ENCODE measurements around the gene MT1X.

MT1X gene

DNA sequence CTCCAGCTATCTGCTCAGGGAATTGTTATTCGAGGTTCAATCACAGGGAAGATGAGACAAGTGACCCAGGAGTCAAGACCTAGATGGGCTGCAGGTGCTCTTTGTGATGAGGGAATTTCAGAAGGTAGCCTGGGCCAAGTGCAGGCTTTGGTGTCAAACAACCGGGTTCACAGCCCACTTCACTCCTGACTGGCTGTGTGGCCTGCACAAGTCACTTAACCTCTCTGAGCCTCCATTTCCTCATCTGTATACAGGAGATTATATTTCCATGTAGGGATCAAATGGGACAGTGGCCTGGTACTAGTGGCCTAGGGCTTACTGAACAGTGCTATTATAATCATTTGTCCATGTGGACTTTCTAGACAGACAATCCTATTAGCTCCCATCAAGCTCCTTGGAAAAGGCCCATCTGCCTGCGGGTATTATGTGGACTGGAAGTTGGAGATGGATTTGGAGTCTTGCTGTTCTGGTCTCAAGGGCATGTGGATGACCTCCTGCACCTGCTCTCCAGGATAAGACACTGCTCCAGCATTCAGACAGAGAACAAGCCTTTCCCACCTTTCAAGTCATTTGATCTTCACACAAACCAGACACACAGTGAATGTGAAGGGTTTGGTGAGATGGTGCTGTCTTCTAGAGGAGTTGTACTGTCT, 3.1 kb upstream of the MT1X start:
- DNase-seq (ENCODE audit: low read depth): no peak

DNA sequence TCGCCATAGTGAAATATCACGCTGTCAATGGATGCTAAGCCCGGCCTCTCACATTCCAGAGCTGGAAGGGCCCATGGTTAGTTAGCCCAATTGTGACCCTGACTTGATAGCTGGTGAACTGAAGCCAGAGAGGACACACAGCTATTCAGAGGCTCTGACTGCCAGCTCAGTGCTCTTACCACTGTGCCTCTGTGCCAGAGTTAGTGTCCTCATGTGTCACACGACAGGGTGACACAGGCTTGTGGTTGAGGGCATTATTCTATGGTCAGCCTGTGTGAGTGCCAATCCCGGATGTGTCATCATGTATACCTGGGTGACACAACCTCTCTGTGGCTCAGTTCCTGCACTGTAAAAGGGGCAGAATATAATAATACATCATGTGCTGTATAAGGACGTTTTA, 2.5 kb upstream of the MT1X start:
- no peak for DNase-seq (ENCODE audit: low read depth)

DNA sequence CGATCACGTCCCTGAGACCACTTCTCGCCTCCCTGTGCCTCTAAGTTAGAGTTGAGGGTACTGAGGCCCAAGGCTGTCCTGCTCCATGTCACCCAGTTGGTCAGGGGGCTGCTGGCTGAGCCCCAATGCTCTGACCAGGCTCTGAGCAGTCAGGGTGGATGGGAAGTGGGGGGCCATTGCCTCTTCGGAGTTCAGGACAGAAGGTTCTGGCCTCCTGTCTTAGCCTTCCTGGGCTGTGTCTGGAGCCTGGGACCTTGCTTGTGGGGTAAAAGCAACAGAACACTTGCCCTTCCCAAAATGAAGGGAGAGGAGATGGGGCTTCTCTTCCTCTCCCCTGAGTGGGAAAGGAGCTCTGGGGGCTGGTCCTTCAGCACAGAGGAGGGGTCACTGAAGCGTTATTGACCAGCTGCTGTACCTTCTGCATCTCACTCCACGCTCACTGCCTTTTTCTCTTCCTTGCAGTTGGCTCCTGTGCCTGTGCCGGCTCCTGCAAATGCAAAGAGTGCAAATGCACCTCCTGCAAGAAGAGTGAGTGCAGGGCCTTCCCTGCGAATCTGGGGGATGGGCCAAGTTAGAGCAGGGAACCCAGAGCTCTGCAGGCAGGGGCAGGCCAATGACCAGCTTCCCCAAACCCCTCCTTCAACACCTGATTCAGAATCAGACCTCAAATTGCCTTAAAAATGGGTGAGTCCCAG, 580 bp downstream of the MT1X start:
- DNase-seq (ENCODE audit: low read depth): no peak

GRCh38 chr16:56683424-56684172, 1.3 kb downstream of the MT1X start:
- no peak for DNase-seq (ENCODE audit: low read depth)

GRCh38 chr16:56684256-56684925, 2.1 kb downstream of the MT1X start:
- no peak for DNase-seq (ENCODE audit: low read depth)

- no peak for DNase-seq (ENCODE audit: low read depth)
Measured at GRCh38 chr16:56684926-56685590, 2.8 kb downstream of the MT1X start.

- no peak for DNase-seq (ENCODE audit: low read depth)
Measured at GRCh38 chr16:56686758-56687157, 4.5 kb downstream of the MT1X start.

GRCh38 chr16:56688762-56689161, 6.5 kb downstream of the MT1X start:
- no peak for DNase-seq (ENCODE audit: low read depth)

- DNase-seq (ENCODE audit: low read depth): no peak
Measured at GRCh38 chr16:56689171-56689570, 6.9 kb downstream of the MT1X start.

DNA sequence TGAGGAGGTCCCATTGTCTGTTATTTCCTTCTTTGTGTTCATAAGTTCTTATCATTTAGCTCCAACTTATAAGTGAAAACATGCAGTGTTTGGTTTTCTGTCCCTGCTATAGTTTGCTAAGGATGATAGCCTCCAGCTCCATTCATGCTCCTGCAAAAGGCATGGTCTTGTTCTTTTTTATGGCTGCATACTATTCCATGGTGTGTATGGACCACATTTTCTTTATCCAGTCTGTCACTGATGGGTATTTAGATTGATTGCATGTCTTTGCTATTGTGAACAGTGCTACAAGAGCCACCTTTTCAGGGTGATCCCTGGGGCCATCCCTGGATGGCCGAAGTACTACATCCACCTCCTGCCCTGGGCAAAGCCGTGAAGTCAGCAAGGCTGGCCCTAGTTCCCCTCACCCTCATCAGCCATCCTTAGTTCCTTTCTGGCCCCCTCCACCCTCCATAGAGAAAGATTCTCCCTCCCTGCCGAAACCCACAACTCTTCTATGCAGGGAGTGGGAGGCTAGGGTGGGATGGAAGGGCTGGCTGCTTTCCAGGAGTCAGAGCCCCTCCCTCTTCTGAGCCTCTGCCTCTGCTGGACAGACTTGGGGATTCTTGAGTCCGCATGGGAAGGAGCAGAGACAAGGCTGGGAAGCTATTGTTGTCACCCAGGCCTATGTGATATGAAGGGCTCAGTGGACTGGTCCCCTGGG, 8.3 kb downstream of the MT1X start:
- DNase-seq (ENCODE audit: low read depth): no peak

DNA sequence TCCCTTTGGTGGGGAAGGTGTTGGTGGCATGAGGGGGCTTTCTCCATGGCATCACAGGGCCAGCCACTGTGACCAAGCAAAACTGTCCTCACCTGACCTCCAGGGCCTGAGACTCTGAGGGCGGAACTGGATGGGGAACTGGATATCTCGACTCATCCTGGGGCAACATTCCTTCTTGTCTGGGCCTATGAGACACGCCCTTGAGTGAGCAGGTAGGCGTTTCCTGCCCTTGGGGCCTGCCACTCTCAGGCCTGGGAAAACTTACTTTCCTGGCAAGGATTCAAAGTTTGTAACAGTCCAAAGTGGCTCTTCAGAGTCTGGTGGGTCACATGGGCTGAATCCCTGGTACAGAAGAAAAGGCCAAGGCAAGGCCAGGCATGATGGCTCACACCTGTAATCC, 9.6 kb downstream of the MT1X start:
- no peak for DNase-seq (ENCODE audit: low read depth)

DNA sequence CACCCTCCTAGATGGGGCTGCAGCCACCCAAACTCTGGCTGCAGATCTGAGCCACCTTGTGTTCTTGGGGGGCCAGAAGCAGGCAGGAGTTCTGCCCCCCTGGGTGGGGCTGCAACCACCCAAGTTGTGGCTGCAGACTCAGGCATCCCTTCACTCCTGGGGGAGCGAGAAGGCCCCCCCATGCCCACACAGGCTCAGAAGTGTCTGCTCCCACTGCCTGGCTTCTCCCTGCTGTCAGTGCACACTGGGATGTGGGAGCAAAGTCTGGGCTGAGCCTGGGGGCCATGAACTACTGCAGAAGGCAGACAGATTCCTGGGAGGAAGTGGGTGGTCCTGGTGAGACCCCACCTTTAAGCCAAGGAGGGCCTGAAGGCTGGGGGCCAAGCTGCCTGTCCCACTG, 13.0 kb downstream of the MT1X start:
- no peak for DNase-seq (ENCODE audit: low read depth)

DNA sequence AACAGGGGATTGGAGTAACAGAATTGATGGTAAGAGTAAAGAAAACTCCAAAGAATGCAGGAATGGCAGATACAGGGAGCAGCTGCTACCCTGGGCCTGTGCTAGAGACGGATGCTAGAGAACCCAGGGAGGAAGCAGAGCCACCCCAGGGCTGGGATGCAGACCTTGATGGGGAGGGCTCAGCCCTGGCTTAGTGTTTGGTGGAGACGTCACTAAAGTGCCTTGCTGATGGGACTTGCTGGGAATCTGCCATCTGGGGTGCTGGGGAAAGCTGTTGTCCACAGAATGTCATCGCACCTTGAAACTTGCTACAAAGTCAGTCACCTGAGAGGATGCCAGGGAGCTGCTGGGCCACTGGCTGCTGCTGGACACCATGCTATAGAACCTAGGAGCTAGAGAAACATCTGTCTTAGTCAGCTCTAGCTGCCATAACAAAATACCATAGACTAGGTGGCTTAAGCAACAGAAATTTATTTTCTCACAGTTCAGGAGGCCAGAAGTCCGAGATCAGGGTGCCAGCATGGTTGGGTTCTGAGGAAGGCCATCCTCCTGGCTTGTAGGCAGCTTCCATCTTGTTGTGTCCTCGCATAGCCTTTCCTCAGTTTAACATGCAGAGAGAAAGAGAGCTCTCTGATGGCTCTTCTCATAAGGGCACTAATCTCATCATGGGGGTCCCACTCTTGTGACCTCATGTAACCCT, 15.3 kb downstream of the MT1X start:
- no peak for DNase-seq (ENCODE audit: low read depth)

- DNase-seq (ENCODE audit: low read depth): no peak
Measured at GRCh38 chr16:56700195-56700594, 17.9 kb downstream of the MT1X start.

GRCh38 chr16:56700631-56701030, 18.4 kb downstream of the MT1X start:
- DNase-seq (ENCODE audit: low read depth): no peak

GRCh38 chr16:56701534-56701933, 19.3 kb downstream of the MT1X start:
- no peak for DNase-seq (ENCODE audit: low read depth)

- DNase-seq (ENCODE audit: low read depth): no peak
Measured at GRCh38 chr16:56702836-56703235, 20.6 kb downstream of the MT1X start.

DNA sequence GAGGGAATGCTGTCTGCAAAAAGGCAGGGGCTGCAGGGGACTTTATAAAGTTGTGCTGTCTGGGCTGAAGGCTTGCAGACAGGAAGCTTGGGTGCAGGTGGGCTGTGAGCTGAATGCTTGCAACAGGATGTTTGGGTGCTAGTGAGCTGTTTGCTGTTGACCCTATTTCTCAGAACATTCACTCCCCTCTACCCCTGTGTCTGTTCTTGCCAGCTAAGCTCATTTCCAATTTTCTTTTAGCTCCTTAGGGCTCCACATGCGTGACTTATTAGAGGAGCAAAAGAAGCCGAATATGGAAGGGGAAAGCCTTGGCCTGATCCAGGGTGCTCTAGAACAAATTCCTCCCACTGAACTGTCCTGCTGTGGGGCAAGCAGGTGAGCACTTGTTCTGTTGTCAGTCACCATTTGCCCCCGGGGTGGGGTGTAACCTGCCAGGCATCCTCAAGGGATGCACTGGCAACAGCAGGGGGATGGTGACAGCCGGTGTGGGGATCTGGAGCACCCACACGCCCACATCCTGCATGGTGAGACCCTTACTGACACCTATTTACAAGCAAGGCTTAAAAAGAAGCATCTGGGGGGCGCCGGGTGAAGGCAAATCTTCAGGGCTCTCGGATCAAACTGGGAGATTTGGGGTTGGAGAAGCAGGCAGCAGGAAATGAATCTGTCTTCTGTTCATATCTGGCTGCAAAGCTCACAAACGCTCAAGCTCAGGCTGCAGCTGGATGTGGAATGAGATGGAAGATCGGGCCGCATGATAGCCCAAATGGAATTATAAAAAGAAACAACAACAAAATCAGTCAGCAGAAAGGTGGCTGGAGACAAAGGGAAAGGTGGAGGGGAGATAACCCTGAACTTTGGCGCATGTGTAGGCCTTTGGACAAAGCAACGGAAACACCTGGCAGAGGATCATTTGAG, 26.5 kb downstream of the MT1X start:
- no peak for DNase-seq (ENCODE audit: low read depth)

GRCh38 chr16:56709443-56710040, 27.3 kb downstream of the MT1X start:
- no peak for DNase-seq (ENCODE audit: low read depth)
